HG03432 (cell line): ENCODE measurements around the gene CRYL1.

ENCODE experiments used
- ATAC-seq: cut with Tn5 transposase; IDR thresholded peaks from one replicate; pipeline ENCODE4 v1.9.1; 2021; ENCODE audit warnings: mild to moderate bottlenecking, moderate library complexity; ENCODE audit not compliant: unreplicated experiment

Gene CRYL1, protein sequence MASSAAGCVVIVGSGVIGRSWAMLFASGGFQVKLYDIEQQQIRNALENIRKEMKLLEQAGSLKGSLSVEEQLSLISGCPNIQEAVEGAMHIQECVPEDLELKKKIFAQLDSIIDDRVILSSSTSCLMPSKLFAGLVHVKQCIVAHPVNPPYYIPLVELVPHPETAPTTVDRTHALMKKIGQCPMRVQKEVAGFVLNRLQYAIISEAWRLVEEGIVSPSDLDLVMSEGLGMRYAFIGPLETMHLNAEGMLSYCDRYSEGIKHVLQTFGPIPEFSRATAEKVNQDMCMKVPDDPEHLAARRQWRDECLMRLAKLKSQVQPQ

DNA sequence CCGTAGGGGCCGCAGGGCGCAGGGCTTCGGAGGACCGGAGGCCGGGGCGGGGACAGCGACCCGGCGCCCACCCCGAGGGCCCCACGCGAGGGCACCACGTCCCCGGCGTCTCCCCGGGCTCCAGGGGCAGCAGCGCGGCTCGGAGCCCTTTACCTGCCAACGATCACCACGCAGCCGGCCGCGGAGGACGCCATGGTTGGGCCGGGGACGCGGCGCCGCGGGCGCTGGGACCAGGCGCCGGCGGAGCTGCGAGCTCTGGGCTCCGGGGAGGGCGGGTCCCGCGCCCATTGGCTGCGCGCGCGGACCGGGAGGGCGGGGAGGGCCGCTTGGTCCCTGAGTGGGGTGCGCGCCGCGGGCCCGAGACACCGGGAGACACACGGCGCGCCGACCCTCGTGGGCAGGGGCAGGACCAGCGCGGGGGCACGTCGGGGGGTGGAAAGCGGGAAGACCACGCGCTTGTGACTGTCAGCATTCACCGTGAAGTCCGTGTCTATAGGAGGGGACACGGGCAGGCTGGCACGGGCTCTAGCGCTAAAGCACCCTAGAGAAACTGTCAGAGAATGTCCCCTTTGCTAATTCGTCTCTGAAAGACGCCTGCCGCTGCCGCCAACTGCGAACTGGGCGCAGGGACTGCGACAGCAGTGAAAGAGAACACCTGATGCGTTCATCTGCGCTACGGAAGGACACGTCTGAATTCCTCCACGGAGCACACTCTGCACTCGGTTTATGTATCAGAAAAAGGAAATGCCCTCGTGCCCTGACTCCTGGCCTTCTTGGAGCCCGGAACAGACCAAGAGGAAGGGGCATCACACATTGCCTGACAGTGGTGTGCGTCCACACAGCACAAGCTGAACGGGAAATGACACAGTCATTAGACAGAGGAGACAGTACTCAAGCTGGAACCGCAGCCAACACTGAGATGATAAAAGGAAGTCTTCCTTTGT, at the start of gene CRYL1:
Gene CRYL1, minus strand, starts transcription at position 257 of the 944 bp plus-strand sequence. Its CDS starts 63 bp downstream, at position 194.
- ATAC-seq: peak; percentile 85

DNA sequence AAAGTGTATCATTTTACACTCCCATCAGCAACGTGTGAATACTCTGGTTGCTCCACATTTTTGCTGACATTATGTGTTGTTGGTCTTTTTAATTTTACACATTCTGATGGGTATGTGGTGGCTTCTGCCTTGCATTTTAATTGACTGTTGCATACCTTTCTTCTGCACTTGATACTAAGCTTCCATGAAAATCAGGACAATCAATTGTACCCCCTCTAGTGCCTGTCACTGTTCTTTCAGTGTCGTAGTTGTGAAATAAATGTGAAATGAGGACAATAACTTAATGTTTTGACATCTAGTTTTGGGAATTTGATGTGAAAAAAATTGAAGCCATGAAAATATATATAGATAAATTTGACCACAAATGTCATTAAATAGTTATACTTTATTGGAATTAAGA, 48.0 kb upstream of the CRYL1 start:
- no peak for ATAC-seq

DNA sequence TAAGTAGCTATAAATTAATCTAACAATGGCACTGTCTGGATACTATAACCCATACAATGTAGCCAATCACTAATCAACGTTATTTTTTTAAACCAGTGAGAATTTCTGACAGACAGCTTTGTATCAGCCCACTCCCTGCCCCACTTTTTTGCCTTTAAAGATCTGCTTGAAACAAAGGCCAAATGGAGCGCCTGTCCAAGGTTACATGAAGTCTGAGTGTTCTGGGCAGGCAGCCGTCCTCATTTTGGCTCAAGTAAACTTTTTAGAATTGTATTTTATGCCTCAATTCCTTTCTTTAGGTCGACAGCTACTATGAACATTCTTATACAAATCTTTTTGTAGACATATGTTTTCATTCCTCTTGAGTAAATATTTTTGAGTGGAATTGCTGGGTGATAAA, 47.5 kb upstream of the CRYL1 start:
- no peak for ATAC-seq

DNA sequence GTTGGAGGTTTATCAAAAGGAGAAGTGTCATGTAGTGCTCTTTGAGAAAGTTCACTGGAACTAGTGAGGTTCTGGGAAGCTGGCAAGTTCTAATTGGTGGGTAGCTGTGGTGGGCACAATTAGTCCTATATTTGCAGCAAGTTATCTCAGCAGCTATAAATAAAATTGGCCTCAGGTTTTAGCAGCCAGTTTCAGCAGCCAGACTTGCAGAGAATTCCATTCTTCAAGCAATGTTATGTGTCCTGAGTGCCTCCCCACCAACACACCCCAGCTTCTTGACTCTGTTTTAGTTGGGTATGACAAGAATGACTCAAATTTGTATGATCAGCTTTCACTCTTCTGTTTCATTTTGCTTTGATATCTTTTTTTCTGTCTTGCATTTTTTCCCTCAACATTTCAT, 46.0 kb upstream of the CRYL1 start:
- ATAC-seq: no peak

GRCh38 chr13:20570517-20570916, 44.9 kb upstream of the CRYL1 start:
- ATAC-seq: no peak

DNA sequence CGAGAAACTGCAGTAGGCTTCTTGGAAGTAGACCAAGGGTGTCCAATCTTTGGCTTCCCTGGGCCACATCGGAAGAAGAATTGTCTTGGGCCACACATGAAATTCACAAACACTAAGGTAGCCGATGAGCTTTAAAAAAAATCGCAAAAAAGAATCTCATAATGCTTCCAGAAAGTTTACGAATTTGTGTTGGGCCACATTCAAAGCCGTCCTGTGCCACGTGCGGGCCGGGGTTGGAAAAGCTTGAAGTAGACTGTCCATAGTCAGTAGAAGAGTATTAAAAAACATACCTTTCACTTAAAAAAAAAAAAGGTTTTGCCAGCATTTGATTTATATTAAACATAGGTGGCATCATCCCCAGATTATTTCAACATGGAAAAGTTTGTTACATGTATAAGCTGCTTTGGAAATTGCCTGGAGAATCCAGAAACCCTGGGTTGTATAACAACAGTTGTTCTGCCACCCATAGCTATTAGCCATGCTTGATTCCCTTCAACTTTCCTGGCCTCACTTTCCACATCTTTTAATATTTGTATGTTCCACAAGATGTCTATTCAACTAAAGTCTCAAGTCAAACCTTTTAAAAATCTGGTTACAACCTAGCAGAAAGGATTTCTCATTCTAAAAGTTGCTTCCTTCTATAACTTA, 42.3 kb upstream of the CRYL1 start:
- no peak for ATAC-seq

GRCh38 chr13:20566898-20567874, 41.5 kb upstream of the CRYL1 start, which contains the start of gene IFT88:
IFT88 (plus strand) TSS chr13:20567157; CDS start chr13:20574386, 7,229 bp downstream.
- ATAC-seq: peak; percentile 92

- peak; percentile 43 for ATAC-seq
These were observed 40.8 kb upstream of the CRYL1 start for GRCh38 chr13:20566468-20566897.

GRCh38 chr13:20565115-20565736, 39.6 kb upstream of the CRYL1 start:
- ATAC-seq: no peak

GRCh38 chr13:20561741-20562140, 36.1 kb upstream of the CRYL1 start:
- no peak for ATAC-seq

- ATAC-seq: no peak
These were observed 34.2 kb upstream of the CRYL1 start for GRCh38 chr13:20559659-20560356.

DNA sequence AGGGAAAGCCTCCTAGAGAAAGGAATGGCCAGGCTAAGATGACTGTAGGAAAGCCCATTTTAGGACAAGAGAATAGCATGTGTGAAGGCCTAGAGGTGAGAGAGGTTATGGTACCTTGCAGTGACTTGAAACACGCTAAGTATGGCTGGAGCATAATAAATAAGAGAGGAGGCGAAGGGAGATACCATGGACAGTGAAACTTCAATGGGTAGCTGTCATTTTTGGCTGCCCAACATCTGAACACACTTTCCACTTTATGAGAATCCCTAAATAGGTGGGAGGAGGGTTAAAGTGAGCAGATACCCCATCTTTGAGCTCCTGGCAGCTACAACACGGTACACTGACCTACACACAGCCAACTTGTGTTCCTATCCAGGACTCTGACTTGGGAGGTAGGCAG, 33.3 kb upstream of the CRYL1 start:
- no peak for ATAC-seq

DNA sequence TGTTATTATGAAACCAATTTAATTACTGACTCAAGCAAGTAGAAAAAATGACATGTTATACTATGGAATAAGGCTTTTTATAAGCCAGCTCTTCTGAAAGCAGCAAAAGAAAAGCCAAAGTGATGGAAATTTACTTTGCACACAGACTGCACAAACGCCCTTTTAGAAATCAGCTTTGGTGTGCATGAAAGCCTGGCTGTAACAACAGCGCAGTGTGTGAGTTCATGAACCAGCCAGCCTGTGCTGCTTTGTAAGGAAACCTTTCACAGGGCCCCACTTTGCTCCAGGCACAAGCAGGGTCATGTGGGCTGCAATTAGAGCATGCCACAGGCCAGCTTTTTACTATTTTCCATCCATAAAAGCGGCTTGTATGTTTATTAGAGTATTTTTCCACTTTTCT, 27.7 kb upstream of the CRYL1 start:
- ATAC-seq: no peak

DNA sequence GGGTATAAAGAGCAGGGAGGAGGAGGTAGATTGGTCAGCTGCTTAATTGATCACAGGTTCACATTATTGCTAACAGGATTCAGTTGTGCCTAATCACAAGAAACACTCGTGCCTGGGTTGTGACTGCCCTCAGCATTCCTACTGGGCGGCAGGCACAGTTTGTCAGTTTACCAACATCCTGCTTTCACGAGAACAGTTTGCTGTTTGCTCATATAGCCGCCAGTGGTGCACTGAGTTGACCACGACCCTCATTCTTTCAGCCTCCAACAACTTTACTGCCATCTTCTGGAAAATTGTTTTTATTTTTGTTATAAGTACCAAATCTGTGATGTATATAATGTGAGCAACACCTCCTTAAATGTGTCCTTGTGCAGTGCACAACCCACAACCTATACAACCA, 25.1 kb upstream of the CRYL1 start:
- no peak for ATAC-seq

- ATAC-seq: no peak
These were observed 21.8 kb upstream of the CRYL1 start for GRCh38 chr13:20547479-20547908.

- ATAC-seq: no peak
These were observed 20.9 kb upstream of the CRYL1 start for GRCh38 chr13:20546556-20546955.

GRCh38 chr13:20544201-20544923, 18.7 kb upstream of the CRYL1 start:
- ATAC-seq: no peak

- ATAC-seq: no peak
These were observed 11.3 kb upstream of the CRYL1 start for GRCh38 chr13:20536992-20537391.
